GM10248 (cell line): ENCODE data around the gene RHOF.

Source experiments
- CTCF ChIA-PET: fragments of 300-600 bp; sonication (Branson Sonifier 250); formaldehyde crosslinking; extraction: SDS; loops from one replicate; lab custom pipeline; 2021; ENCODE audit warnings: antibody characterized with exemption; lab: Yijun Ruan, JAX
- POLR2A ChIA-PET: fragments of 350-650 bp; sonication (Branson Sonifier 250); formaldehyde crosslinking; extraction: SDS; loops from one replicate; lab custom pipeline; 2020; ENCODE audit warnings: antibody characterized with exemption; lab: Yijun Ruan, JAX
- DNase-seq: peaks from one replicate; pipeline ENCODE4 v3.0.0; 2012; ENCODE audit errors: extremely low spot score
- TF ChIP-seq, protein P1 (sequence below): IDR thresholded peaks from 2 replicates; pipeline ENCODE4 v1.5.1; 2012; ENCODE audit warnings: mild to moderate bottlenecking, low read depth; ENCODE audit errors: extremely low read depth, missing control alignments, control extremely low read depth

RHOF gene

GRCh38 chr12:121802843-121803698 is 9.6 kb upstream of the RHOF start:
- DNase-seq, result peak; percentile 91
- TF ChIP-seq, protein P1, sequence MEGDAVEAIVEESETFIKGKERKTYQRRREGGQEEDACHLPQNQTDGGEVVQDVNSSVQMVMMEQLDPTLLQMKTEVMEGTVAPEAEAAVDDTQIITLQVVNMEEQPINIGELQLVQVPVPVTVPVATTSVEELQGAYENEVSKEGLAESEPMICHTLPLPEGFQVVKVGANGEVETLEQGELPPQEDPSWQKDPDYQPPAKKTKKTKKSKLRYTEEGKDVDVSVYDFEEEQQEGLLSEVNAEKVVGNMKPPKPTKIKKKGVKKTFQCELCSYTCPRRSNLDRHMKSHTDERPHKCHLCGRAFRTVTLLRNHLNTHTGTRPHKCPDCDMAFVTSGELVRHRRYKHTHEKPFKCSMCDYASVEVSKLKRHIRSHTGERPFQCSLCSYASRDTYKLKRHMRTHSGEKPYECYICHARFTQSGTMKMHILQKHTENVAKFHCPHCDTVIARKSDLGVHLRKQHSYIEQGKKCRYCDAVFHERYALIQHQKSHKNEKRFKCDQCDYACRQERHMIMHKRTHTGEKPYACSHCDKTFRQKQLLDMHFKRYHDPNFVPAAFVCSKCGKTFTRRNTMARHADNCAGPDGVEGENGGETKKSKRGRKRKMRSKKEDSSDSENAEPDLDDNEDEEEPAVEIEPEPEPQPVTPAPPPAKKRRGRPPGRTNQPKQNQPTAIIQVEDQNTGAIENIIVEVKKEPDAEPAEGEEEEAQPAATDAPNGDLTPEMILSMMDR, result no peak
- ChIA-PET CTCF (interaction anchor here (4.4 to 14.7 kb wide), 3 partner anchors 8 to 26 kb away, joined by 55 to 565 read pairs (median 533); partner anchors contain the start of gene RHOF), POLR2A (interaction anchor here (1.0 to 2.5 kb wide), 2 partner anchors 9 kb away, joined by 4 to 14 read pairs; no protein-coding TSS in a partner anchor)

- no peak for DNase-seq
- ChIA-PET CTCF (interaction anchor here (4.4 to 14.7 kb wide), 3 partner anchors 8 to 25 kb away, joined by 55 to 565 read pairs (median 533); partner anchors contain the start of gene RHOF), POLR2A (interaction anchor here (0.7 to 2.5 kb wide), 3 partner anchors 8 to 9 kb away, joined by 3 to 14 read pairs (median 4); no protein-coding TSS in a partner anchor)
- TF ChIP-seq, protein P1, result no peak
Observed at GRCh38 chr12:121802485-121802842, 9.0 kb upstream of the RHOF start.

GRCh38 chr12:121801595-121802484 is 8.4 kb upstream of the RHOF start:
- no peak for DNase-seq
- CTCF ChIA-PET, result interaction anchor here (1.1 to 14.7 kb wide), 5 partner anchors 7 to 85 kb away, joined by 3 to 565 read pairs (median 55); partner anchors contain the start of gene RHOF

GRCh38 chr12:121800694-121801594 is 7.5 kb upstream of the RHOF start:
- DNase-seq, result peak; percentile 47
- TF ChIP-seq, protein P1, result no peak
- POLR2A ChIA-PET, result interaction anchor here (0.5 to 2.5 kb wide), 5 partner anchors 10 to 1603 kb away, joined by 3 to 14 read pairs (median 4); no protein-coding TSS in a partner anchor
- CTCF ChIA-PET, result interaction anchor here (1.1 to 14.7 kb wide), 4 partner anchors 11 to 86 kb away, joined by 3 to 533 read pairs (median 29); no protein-coding TSS in a partner anchor

More at GRCh38 chr12:121801595-121802484, 8.4 kb upstream of the RHOF start:
- TF ChIP-seq, protein P1, result no peak
- POLR2A ChIA-PET, result interaction anchor here (0.7 to 2.5 kb wide), 3 partner anchors 9 to 115 kb away, joined by 3 to 14 read pairs (median 4); no protein-coding TSS in a partner anchor

GRCh38 chr12:121799842-121800693 is 6.6 kb upstream of the RHOF start:
- DNase-seq, result peak; percentile 79
- TF ChIP-seq, protein P1, result no peak
- POLR2A ChIA-PET, result interaction anchor here (0.5 to 2.3 kb wide), 6 partner anchors 11 to 1602 kb away, joined by 3 to 10 read pairs (median 4); no protein-coding TSS in a partner anchor
- CTCF ChIA-PET, result interaction anchor here (1.6 to 14.7 kb wide), 4 partner anchors 8 to 37 kb away, joined by 3 to 565 read pairs (median 294); partner anchors contain the start of gene SETD1B
